GM10266 (cell line): ENCODE results near the gene TP53I13.
A peak's percentile ranks its signal among the peaks of the same experiment; 100 is the strongest.

Experiments used
- DNase-seq: peaks from one replicate; pipeline ENCODE4 v3.0.0; 2012; ENCODE audit errors: extremely low spot score
- CTCF ChIP-seq: IDR thresholded peaks from 2 replicates; pipeline ENCODE4 v1.5.1; 2012; ENCODE audit warnings: mild to moderate bottlenecking, low read depth; ENCODE audit not compliant: control insufficient read depth, insufficient read depth; ENCODE audit errors: missing control alignments

Gene TP53I13

GRCh38 chr17:29567554-29568330 is 759 bp upstream of the TP53I13 start:
- DNase-seq = peak; percentile 92
- peak; percentile 64 for TF ChIP-seq CTCF

GRCh38 chr17:29569245-29569950 is 897 bp downstream of the TP53I13 start:
- peak; percentile 23 for DNase-seq
- TF ChIP-seq CTCF = no peak

- no peak for TF ChIP-seq CTCF
- no peak for DNase-seq
Measured at GRCh38 chr17:29570521-29570920, 2.0 kb downstream of the TP53I13 start.

GRCh38 chr17:29571486-29571882 is 3.0 kb downstream of the TP53I13 start:
- no peak for DNase-seq
- no peak for TF ChIP-seq CTCF

GRCh38 chr17:29571883-29572681 is 3.6 kb downstream of the TP53I13 start:
- DNase-seq = no peak
- TF ChIP-seq CTCF = no peak

- DNase-seq = peak; percentile 71
- peak; percentile 76 for TF ChIP-seq CTCF
Measured at GRCh38 chr17:29572691-29573557, 4.4 kb downstream of the TP53I13 start.
